IPS-NIHi7 (cell line): ENCODE measurements around the gene BARHL1.

Source experiments
- DNase-seq: peaks from one replicate; pipeline ENCODE4 v3.0.0; 2012; ENCODE audit warnings: mixed read lengths; ENCODE audit errors: extremely low spot score

BARHL1 gene

GRCh38 chr9:132587592-132587955 is 5.2 kb downstream of the BARHL1 start:
- DNase-seq: no peak

- DNase-seq: no peak
Observed at GRCh38 chr9:132588098-132588497, 5.7 kb downstream of the BARHL1 start.

- peak; percentile 43 for DNase-seq
Observed at GRCh38 chr9:132588501-132589147, 6.2 kb downstream of the BARHL1 start.

GRCh38 chr9:132589148-132590036 is 7.0 kb downstream of the BARHL1 start:
- DNase-seq: peak; percentile 39

GRCh38 chr9:132590037-132590317 is 7.6 kb downstream of the BARHL1 start:
- DNase-seq: no peak

GRCh38 chr9:132590318-132591182 is 8.1 kb downstream of the BARHL1 start:
- peak; percentile 48 for DNase-seq

GRCh38 chr9:132591244-132591643 is 8.8 kb downstream of the BARHL1 start:
- peak; percentile 61 for DNase-seq

- peak; percentile 63 for DNase-seq
Observed at GRCh38 chr9:132591751-132592314, 9.4 kb downstream of the BARHL1 start.

GRCh38 chr9:132592451-132592850 is 10.0 kb downstream of the BARHL1 start:
- no peak for DNase-seq

GRCh38 chr9:132594412-132594811 is 12.0 kb downstream of the BARHL1 start:
- no peak for DNase-seq

- no peak for DNase-seq
Observed at GRCh38 chr9:132595319-132595718, 12.9 kb downstream of the BARHL1 start.

GRCh38 chr9:132596200-132596599 is 13.8 kb downstream of the BARHL1 start:
- no peak for DNase-seq

- DNase-seq: no peak
Observed at GRCh38 chr9:132597073-132597775, 14.8 kb downstream of the BARHL1 start.

GRCh38 chr9:132600326-132600984 is 18.0 kb downstream of the BARHL1 start:
- DNase-seq: no peak

GRCh38 chr9:132602207-132602606 is 19.8 kb downstream of the BARHL1 start:
- no peak for DNase-seq

GRCh38 chr9:132605387-132605786 is 23.0 kb downstream of the BARHL1 start:
- no peak for DNase-seq

GRCh38 chr9:132606066-132606465 is 23.7 kb downstream of the BARHL1 start:
- DNase-seq: no peak

GRCh38 chr9:132609184-132609583 is 26.8 kb downstream of the BARHL1 start:
- DNase-seq: no peak

- no peak for DNase-seq
Observed at GRCh38 chr9:132609829-132610228, 27.4 kb downstream of the BARHL1 start.

- no peak for DNase-seq
Observed at GRCh38 chr9:132610661-132611060, 28.3 kb downstream of the BARHL1 start.

- no peak for DNase-seq
Observed at GRCh38 chr9:132614324-132614723, 31.9 kb downstream of the BARHL1 start.
